ENCODE data around the gene CBX3. TPM values are rescaled to one million over a fixed set of nuclear protein-coding genes. Genes with fewer than 3 reads are reported as not detected.

The CBX3 gene
- total and polyA plus RNA-seq, 2 of the 13 experiments (the other 11 are each of a cell fraction or from before 2014, with no cell fraction given), result 53.9 to 249 TPM

- TF ChIP-seq NFAT5 (CRISPR knock-in tag; IDR thresholded peaks at IDR 0.05) (no peak), HOXD1 (CRISPR knock-in tag; IDR thresholded peaks at IDR 0.05) (no peak), ZNF629 (CRISPR knock-in tag; conservative IDR thresholded peaks at IDR 0.05) (no peak; the same call in 1 of the 2 replicates), NR0B2 (CRISPR knock-in tag; IDR thresholded peaks at IDR 0.05) (no peak), ZZZ3 (CRISPR knock-in tag; IDR thresholded peaks at IDR 0.05; ENCODE audit: borderline replicate concordance) (no peak), PATZ1 (CRISPR knock-in tag; IDR thresholded peaks at IDR 0.05) (0 out of 2 replicates have a peak, but pooled peaks have one; percentile 10), RBM22 (optimal IDR thresholded peaks at IDR 0.05; ENCODE audit: low read length) (peak; percentile 34), ZNF709 (CRISPR knock-in tag; IDR thresholded peaks at IDR 0.05) (peak; percentile 0; the same call in 1 of the 2 replicates), ZBTB40 (IDR thresholded peaks at IDR 0.05) (no peak), ZBTB40 (CRISPR knock-in tag; IDR thresholded peaks at IDR 0.05) (no peak)
These were observed 760 bp downstream of the CBX3 start (continued) for GRCh38 chr7:26202019-26202990.

Measured in HepG2 (cell line).